Tibial nerve (tissue), 4 donors: ENCODE results near the gene CALCOCO1.

ENCODE experiments used
- CTCF ChIP-seq, 5 experiments: fragments of 200-600 bp in 3 of 5; fragments of 450-650 bp in 2 of 5; sonication (generic) in 3 of 5; IDR thresholded peaks; one replicate each; pipeline ENCODE4 v1.5.1; 2016 to 2019; ENCODE audit warnings: antibody characterized with exemption in 5 of 5, mild to moderate bottlenecking in 3 of 5, moderate library complexity in 2 of 5
- EP300 ChIP-seq, 2 donors: sonication (generic); formaldehyde crosslinking; IDR thresholded peaks; one replicate each; pipeline ENCODE4 v1.6.1; 2017; ENCODE audit warnings: antibody characterized with exemption in 2 of 2, mild to moderate bottlenecking in 1 of 2
- POLR2A ChIP-seq, 2 donors: fragments of 450-650 bp; IDR thresholded peaks; one replicate each; pipeline ENCODE4 v1.6.1; 2017; ENCODE audit warnings: antibody characterized with exemption in 2 of 2, mild to moderate bottlenecking in 2 of 2, moderate library complexity in 2 of 2

GRCh38 chr12:53726341-53726740 lies 911 bp downstream of the CALCOCO1 start:
- TF ChIP-seq CTCF (IDR thresholded peaks at IDR 0.05) (no peak), POLR2A (IDR thresholded peaks at IDR 0.05) (no peak), EP300 (IDR thresholded peaks at IDR 0.05) (no peak)
